ENCODE results near the gene PID1.

The PID1 gene

DNA sequence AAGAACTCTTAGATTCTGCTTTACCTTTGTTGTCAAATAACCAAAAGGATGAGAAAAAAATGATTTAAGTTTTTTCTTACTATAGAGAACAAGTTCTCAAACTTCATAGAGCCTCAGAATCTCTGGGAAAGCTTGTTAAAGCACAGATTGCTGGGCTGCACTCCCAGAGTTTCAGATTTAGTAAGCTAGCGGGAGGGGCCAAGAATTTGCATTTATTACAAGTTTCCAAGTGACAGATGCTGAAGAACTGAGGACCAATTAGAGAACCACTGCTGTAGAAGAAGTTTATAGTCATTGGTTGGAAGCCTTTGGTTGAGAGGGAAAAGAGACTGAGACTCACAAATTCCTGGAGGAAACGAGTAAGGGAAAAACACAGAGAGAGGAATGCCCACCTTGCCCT lies 32.1 kb downstream of the PID1 start:
- TF ChIP-seq, protein P1, sequence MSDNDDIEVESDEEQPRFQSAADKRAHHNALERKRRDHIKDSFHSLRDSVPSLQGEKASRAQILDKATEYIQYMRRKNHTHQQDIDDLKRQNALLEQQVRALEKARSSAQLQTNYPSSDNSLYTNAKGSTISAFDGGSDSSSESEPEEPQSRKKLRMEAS (IDR thresholded peaks at IDR 0.05; ENCODE audit: low read depth, low read length), result no peak
- TF ChIP-seq POLR2A (IDR thresholded peaks at IDR 0.05; ENCODE audit: extremely low read depth, insufficient read length) (no peak), MYC (IDR thresholded peaks at IDR 0.05; ENCODE audit: low read depth, low read length) (no peak)
- TF ChIP-seq, protein P2, sequence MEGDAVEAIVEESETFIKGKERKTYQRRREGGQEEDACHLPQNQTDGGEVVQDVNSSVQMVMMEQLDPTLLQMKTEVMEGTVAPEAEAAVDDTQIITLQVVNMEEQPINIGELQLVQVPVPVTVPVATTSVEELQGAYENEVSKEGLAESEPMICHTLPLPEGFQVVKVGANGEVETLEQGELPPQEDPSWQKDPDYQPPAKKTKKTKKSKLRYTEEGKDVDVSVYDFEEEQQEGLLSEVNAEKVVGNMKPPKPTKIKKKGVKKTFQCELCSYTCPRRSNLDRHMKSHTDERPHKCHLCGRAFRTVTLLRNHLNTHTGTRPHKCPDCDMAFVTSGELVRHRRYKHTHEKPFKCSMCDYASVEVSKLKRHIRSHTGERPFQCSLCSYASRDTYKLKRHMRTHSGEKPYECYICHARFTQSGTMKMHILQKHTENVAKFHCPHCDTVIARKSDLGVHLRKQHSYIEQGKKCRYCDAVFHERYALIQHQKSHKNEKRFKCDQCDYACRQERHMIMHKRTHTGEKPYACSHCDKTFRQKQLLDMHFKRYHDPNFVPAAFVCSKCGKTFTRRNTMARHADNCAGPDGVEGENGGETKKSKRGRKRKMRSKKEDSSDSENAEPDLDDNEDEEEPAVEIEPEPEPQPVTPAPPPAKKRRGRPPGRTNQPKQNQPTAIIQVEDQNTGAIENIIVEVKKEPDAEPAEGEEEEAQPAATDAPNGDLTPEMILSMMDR (IDR thresholded peaks at IDR 0.05; ENCODE audit: low read depth, low read length), result no peak
- H3K4me3 ChIP-seq (ENCODE audit: low read depth, low read length), result no peak overlapping the region
- no peak for DNase-seq (ENCODE audit: low read depth)

DNA sequence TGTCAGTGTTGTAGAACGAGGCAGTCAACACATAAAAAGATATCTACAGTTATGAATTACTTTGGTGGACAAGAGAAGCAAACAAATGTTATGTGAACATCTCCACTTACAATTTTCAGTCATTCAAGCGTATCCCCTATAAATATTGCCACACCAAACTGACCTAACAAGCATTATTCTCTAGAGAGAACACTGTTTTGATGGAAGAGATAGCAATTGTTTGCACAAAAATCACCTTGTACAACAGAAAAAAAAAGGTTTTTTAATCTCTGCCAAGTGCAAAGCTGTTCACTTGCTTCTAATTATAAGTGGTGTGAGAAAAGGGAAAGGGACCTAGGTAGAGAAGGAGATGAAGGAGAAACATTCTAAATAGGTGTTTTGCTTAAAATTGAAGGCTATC lies 33.8 kb downstream of the PID1 start:
- no peak for TF ChIP-seq POLR2A (IDR thresholded peaks at IDR 0.05; ENCODE audit: extremely low read depth, insufficient read length)
- TF ChIP-seq, protein P2 (IDR thresholded peaks at IDR 0.05; ENCODE audit: low read depth, low read length), result no peak
- TF ChIP-seq MYC (IDR thresholded peaks at IDR 0.05; ENCODE audit: low read depth, low read length), result no peak
- TF ChIP-seq, protein P1 (IDR thresholded peaks at IDR 0.05; ENCODE audit: low read depth, low read length), result no peak
- no peak for DNase-seq (ENCODE audit: low read depth)
- H3K4me3 ChIP-seq (ENCODE audit: low read depth, low read length), result no peak overlapping the region

DNA sequence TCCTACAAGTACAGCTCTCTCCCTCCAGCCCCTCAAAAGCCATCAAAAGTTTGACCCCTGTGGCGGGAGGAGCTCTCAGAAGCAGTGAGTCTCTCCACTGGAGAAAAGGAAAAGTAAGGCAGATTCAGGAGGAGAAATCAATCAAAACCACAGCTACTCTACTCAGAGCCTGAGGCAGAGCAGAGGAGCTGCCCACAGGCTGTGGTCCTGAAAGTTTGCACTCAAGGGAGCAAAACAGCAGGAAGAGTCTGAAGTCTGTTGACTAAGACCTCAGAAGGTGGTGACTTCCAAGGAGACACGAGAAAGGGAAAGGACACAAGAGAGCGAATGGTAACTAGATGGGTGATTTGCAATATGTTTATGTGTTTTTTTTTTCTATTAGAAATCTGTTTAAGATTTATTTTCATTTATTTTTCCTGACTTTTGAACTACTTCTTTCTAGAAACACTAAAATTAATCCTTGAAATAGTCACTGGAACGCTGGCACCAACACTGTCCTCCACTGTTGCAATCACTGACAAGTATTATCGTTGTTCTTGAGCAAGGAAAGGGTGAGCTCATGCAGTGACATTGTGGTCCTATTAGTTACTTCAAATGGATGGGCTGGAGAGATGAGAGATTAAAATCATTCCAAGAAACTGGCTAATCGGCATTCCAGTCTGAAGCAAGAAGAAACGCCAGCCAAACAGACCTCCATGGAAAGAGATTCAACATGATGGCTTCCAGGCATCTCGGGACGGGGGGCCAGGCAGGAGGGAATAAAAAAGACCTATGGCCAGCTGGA lies 35.8 kb downstream of the PID1 start:
- DNase-seq (ENCODE audit: low read depth), result no peak
- no peak overlapping the region for H3K4me3 ChIP-seq (ENCODE audit: low read depth, low read length)
- TF ChIP-seq, protein P2 (IDR thresholded peaks at IDR 0.05; ENCODE audit: low read depth, low read length), result no peak
- no peak for TF ChIP-seq MYC (IDR thresholded peaks at IDR 0.05; ENCODE audit: low read depth, low read length)
- TF ChIP-seq, protein P1 (IDR thresholded peaks at IDR 0.05; ENCODE audit: low read depth, low read length), result no peak
- no peak for TF ChIP-seq POLR2A (IDR thresholded peaks at IDR 0.05; ENCODE audit: extremely low read depth, insufficient read length)

DNA sequence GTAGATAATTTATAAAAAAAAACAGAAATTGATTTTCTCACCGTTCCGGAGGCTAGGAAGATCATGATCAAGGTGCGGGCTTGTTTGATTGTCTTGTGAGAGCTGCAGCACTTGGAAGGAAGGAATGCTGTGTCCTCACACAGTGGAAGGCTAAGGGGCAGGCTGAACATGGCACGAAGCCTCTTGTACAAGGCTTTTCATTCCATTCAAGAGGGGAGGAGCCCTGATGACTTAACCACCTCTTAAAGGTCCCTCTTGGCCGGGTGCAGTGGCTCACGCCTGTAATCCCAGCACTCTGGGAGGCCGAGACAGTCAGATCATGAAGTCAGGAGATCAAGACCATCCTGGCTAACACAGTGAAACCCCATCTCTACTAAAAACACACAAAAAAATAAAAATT lies 39.2 kb downstream of the PID1 start:
- DNase-seq (ENCODE audit: low read depth), result no peak
- TF ChIP-seq, protein P1 (IDR thresholded peaks at IDR 0.05; ENCODE audit: low read depth, low read length), result no peak
- TF ChIP-seq POLR2A (IDR thresholded peaks at IDR 0.05; ENCODE audit: extremely low read depth, insufficient read length), result no peak
- TF ChIP-seq MYC (IDR thresholded peaks at IDR 0.05; ENCODE audit: low read depth, low read length), result no peak
- TF ChIP-seq, protein P2 (IDR thresholded peaks at IDR 0.05; ENCODE audit: low read depth, low read length), result no peak

DNA sequence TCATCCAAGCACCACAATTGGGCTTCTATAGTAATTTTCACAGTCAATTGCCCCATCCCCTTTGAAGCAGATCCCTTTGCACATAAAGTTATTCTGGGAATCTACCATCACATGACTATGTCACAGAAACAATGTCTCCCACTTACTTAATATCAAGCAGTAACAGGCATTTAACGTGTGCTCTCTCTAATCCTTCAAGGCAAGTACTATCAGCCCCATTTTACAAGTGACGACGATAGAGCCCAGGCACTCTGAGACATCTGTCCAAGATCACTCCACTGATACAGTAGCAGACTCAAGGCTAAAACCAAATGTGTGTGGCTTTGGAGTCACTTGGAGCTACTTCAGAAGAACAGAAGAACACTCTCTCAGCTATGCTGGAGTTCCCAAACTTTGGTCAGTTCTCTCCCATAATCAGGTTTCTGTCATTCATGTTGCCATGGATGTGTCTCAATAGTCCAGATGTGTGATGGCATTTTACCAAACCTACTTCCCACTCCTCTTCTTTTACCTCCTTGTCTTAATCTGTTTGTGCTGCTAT lies 39.7 kb downstream of the PID1 start:
- no peak for DNase-seq (ENCODE audit: low read depth)
- TF ChIP-seq POLR2A (IDR thresholded peaks at IDR 0.05; ENCODE audit: extremely low read depth, insufficient read length), result no peak
- TF ChIP-seq, protein P2 (IDR thresholded peaks at IDR 0.05; ENCODE audit: low read depth, low read length), result no peak
- TF ChIP-seq, protein P1 (IDR thresholded peaks at IDR 0.05; ENCODE audit: low read depth, low read length), result no peak
- H3K4me3 ChIP-seq (ENCODE audit: low read depth, low read length), result no peak overlapping the region

More for the DNA sequence above, 39.2 kb downstream of the PID1 start:
- H3K4me3 ChIP-seq (ENCODE audit: low read depth, low read length), result no peak overlapping the region

Measured in NB4 (cell line).